Activated T-cell treated with anti-CD3 and anti-CD28 coated beads, Interleukin-2, amount 50 U/mL, for 24 hours (primary cell): ENCODE data around the gene FYCO1.

Experiments used
- DNase-seq: peaks from one replicate; pipeline ENCODE4 v3.0.0-alpha.2; 2020
- H3K27ac Mint-ChIP-seq: 2 replicates; pipeline ENCODE4 v1.8.0; 2020; ENCODE audit warnings: mild to moderate bottlenecking, mixed read lengths
- H3K27me3 Mint-ChIP-seq: 2 replicates; pipeline ENCODE4 v1.8.0; 2020; ENCODE audit warnings: mixed read lengths
- H3K36me3 Mint-ChIP-seq: 2 replicates; pipeline ENCODE4 v1.8.0; 2020; ENCODE audit warnings: low read depth, mixed read lengths
- H3K4me1 Mint-ChIP-seq: 2 replicates; pipeline ENCODE4 v1.8.0; 2020; ENCODE audit warnings: low read depth, mixed read lengths
- H3K4me3 Mint-ChIP-seq: 2 replicates; pipeline ENCODE4 v1.8.0; 2020; ENCODE audit warnings: mild to moderate bottlenecking, moderate library complexity, mixed read lengths
- H3K9me3 Mint-ChIP-seq: 2 replicates; pipeline ENCODE4 v1.8.0; 2020; ENCODE audit warnings: mixed read lengths

The FYCO1 gene

GRCh38 chr3:45940781-45941365 is 54.8 kb downstream of the FYCO1 start:
- H3K4me3 Mint-ChIP-seq = no peak overlapping the region
- H3K9me3 Mint-ChIP-seq = no peaks in the 10 kb centered on the region
- H3K4me1 Mint-ChIP-seq = peaks cover 53% of the 10 kb centered on the region
- H3K27ac Mint-ChIP-seq = no peak overlapping the region
- H3K36me3 Mint-ChIP-seq = peaks cover 49% of the 10 kb centered on the region
- H3K27me3 Mint-ChIP-seq = peaks cover 16% of the 10 kb centered on the region
- DNase-seq = no peak

GRCh38 chr3:45940004-45940780 is 55.4 kb downstream of the FYCO1 start:
- H3K27ac Mint-ChIP-seq = no peak overlapping the region
- DNase-seq = peak; percentile 28
- H3K36me3 Mint-ChIP-seq = peaks cover 49% of the 10 kb centered on the region
- H3K27me3 Mint-ChIP-seq = peaks cover 13% of the 10 kb centered on the region
- no peak overlapping the region for H3K4me3 Mint-ChIP-seq
- H3K9me3 Mint-ChIP-seq = no peaks in the 10 kb centered on the region
- peaks cover 46% of the 10 kb centered on the region for H3K4me1 Mint-ChIP-seq

- Mint-ChIP-seq H3K36me3 (peaks cover 50% of the 10 kb centered on the region), H3K4me1 (peaks cover 37% of the 10 kb centered on the region), H3K9me3 (no peaks in the 10 kb centered on the region), H3K4me3 (no peak overlapping the region), H3K27me3 (peaks cover 8% of the 10 kb centered on the region), H3K27ac (peak overlapping the region; percentile 7)
- DNase-seq = peak; percentile 32
These were observed 56.3 kb downstream of the FYCO1 start for GRCh38 chr3:45939341-45939771.

GRCh38 chr3:45938864-45939263 is 56.8 kb downstream of the FYCO1 start:
- Mint-ChIP-seq H3K27ac (peak overlapping the region; percentile 7), H3K27me3 (peaks cover 8% of the 10 kb centered on the region), H3K9me3 (no peaks in the 10 kb centered on the region), H3K4me1 (peaks cover 35% of the 10 kb centered on the region), H3K36me3 (peaks cover 55% of the 10 kb centered on the region), H3K4me3 (no peak overlapping the region)
- peak; percentile 85 for DNase-seq

GRCh38 chr3:45938043-45938435 is 57.6 kb downstream of the FYCO1 start:
- H3K4me1 Mint-ChIP-seq = peaks cover 27% of the 10 kb centered on the region
- H3K9me3 Mint-ChIP-seq = no peaks in the 10 kb centered on the region
- no peak overlapping the region for H3K27ac Mint-ChIP-seq
- H3K36me3 Mint-ChIP-seq = peaks cover 63% of the 10 kb centered on the region
- H3K27me3 Mint-ChIP-seq = peaks cover 8% of the 10 kb centered on the region
- no peak for DNase-seq
- H3K4me3 Mint-ChIP-seq = no peak overlapping the region

GRCh38 chr3:45937206-45938042 is 58.2 kb downstream of the FYCO1 start:
- Mint-ChIP-seq H3K4me3 (no peak overlapping the region), H3K36me3 (peaks cover 69% of the 10 kb centered on the region), H3K27ac (no peak overlapping the region), H3K4me1 (peaks cover 21% of the 10 kb centered on the region), H3K27me3 (peaks cover 8% of the 10 kb centered on the region), H3K9me3 (no peaks in the 10 kb centered on the region)
- no peak for DNase-seq

- Mint-ChIP-seq H3K4me1 (peaks cover 13% of the 10 kb centered on the region), H3K27me3 (peaks cover 8% of the 10 kb centered on the region), H3K9me3 (no peaks in the 10 kb centered on the region), H3K4me3 (no peak overlapping the region), H3K36me3 (peaks cover 78% of the 10 kb centered on the region), H3K27ac (no peak overlapping the region)
- no peak for DNase-seq
These were observed 59.4 kb downstream of the FYCO1 start for GRCh38 chr3:45936261-45936660.

- Mint-ChIP-seq H3K9me3 (no peaks in the 10 kb centered on the region), H3K27ac (no peak overlapping the region), H3K36me3 (peaks cover 94% of the 10 kb centered on the region), H3K27me3 (no peaks in the 10 kb centered on the region), H3K4me1 (no peaks in the 10 kb centered on the region), H3K4me3 (no peak overlapping the region)
- DNase-seq = no peak
These were observed 62.0 kb downstream of the FYCO1 start for GRCh38 chr3:45933591-45933990.

GRCh38 chr3:45932112-45932511 is 63.5 kb downstream of the FYCO1 start:
- no peaks in the 10 kb centered on the region for H3K27me3 Mint-ChIP-seq
- no peak for DNase-seq
- H3K4me1 Mint-ChIP-seq = no peaks in the 10 kb centered on the region
- H3K9me3 Mint-ChIP-seq = no peaks in the 10 kb centered on the region
- peaks cover 98% of the 10 kb centered on the region for H3K36me3 Mint-ChIP-seq
- H3K4me3 Mint-ChIP-seq = no peak overlapping the region
- H3K27ac Mint-ChIP-seq = no peak overlapping the region

- Mint-ChIP-seq H3K9me3 (no peaks in the 10 kb centered on the region), H3K27me3 (no peaks in the 10 kb centered on the region), H3K4me1 (no peaks in the 10 kb centered on the region), H3K4me3 (no peak overlapping the region), H3K27ac (no peak overlapping the region), H3K36me3 (peaks cover 99% of the 10 kb centered on the region)
- no peak for DNase-seq
These were observed 64.1 kb downstream of the FYCO1 start for GRCh38 chr3:45931496-45931895.

GRCh38 chr3:45929042-45929679 is 66.5 kb downstream of the FYCO1 start:
- H3K9me3 Mint-ChIP-seq = no peaks in the 10 kb centered on the region
- no peak overlapping the region for H3K27ac Mint-ChIP-seq
- no peaks in the 10 kb centered on the region for H3K4me1 Mint-ChIP-seq
- no peaks in the 10 kb centered on the region for H3K27me3 Mint-ChIP-seq
- H3K4me3 Mint-ChIP-seq = no peak overlapping the region
- peak; percentile 82 for DNase-seq
- peaks cover 91% of the 10 kb centered on the region for H3K36me3 Mint-ChIP-seq

GRCh38 chr3:45927881-45928280 is 67.7 kb downstream of the FYCO1 start:
- no peaks in the 10 kb centered on the region for H3K9me3 Mint-ChIP-seq

GRCh38 chr3:45923755-45924154 is 71.9 kb downstream of the FYCO1 start:
- H3K27me3 Mint-ChIP-seq = peaks cover 5% of the 10 kb centered on the region
- H3K9me3 Mint-ChIP-seq = no peaks in the 10 kb centered on the region
- no peak for DNase-seq
- H3K4me1 Mint-ChIP-seq = peaks cover 17% of the 10 kb centered on the region
- H3K27ac Mint-ChIP-seq = no peak overlapping the region
- H3K36me3 Mint-ChIP-seq = peaks cover 84% of the 10 kb centered on the region
- H3K4me3 Mint-ChIP-seq = no peak overlapping the region

More at GRCh38 chr3:45927881-45928280, 67.7 kb downstream of the FYCO1 start:
- no peak overlapping the region for H3K4me3 Mint-ChIP-seq
- H3K27ac Mint-ChIP-seq = no peak overlapping the region
- H3K4me1 Mint-ChIP-seq = peaks cover 1% of the 10 kb centered on the region
- no peaks in the 10 kb centered on the region for H3K27me3 Mint-ChIP-seq
- no peak for DNase-seq
- peaks cover 91% of the 10 kb centered on the region for H3K36me3 Mint-ChIP-seq

- Mint-ChIP-seq H3K27me3 (peaks cover 5% of the 10 kb centered on the region), H3K27ac (no peak overlapping the region), H3K36me3 (peaks cover 84% of the 10 kb centered on the region), H3K9me3 (no peaks in the 10 kb centered on the region), H3K4me3 (no peak overlapping the region), H3K4me1 (peaks cover 23% of the 10 kb centered on the region)
- DNase-seq = no peak
These were observed 72.6 kb downstream of the FYCO1 start for GRCh38 chr3:45922950-45923590.
